ENCODE data around the gene DNAJC22. TPM values are rescaled to one million over a fixed set of nuclear protein-coding genes. Genes with fewer than 3 reads are reported as not detected.
A peak's percentile ranks its signal among the peaks of the same experiment; 100 is the strongest.

The DNAJC22 gene
- total RNA-seq, 2 donors from 2014 or later = 0.68 to 1.5 TPM

- Histone ChIP-seq H3K9me3 (no peaks in the 10 kb centered on the region), H3K4me3 (no peak overlapping the region), H3K27me3 (replicated peaks; ENCODE audit: insufficient read depth) (no peaks in the 10 kb centered on the region), H3K4me1 (ENCODE audit: control insufficient read depth in 1 of 2, low read depth in 2 of 2) (peaks cover 6 to 9% of the 10 kb centered on the region in 2 donors), H3K27ac (no peak overlapping the region), H3K36me3 (no peaks in the 10 kb centered on the region)
- ATAC-seq (ENCODE audit: insufficient number of reproducible peaks, low FRiP score, low read depth) = no peak
- TF ChIP-seq CTCF (IDR thresholded peaks at IDR 0.05) = no peak
- no peak for DNase-seq (ENCODE audit: low spot score)
Observed at GRCh38 chr12:49327887-49328286, 18.8 kb upstream of the DNAJC22 start.

- Histone ChIP-seq H3K9me3 (no peaks in the 10 kb centered on the region), H3K27ac (no peak overlapping the region), H3K4me1 (ENCODE audit: control insufficient read depth in 1 of 2, low read depth in 2 of 2) (peaks cover 0 to 1% of the 10 kb centered on the region in 2 donors), H3K27me3 (replicated peaks; ENCODE audit: insufficient read depth) (no peaks in the 10 kb centered on the region), H3K4me3 (no peak overlapping the region), H3K36me3 (no peaks in the 10 kb centered on the region)
- ATAC-seq (ENCODE audit: insufficient number of reproducible peaks, low FRiP score, low read depth) (no peak), DNase-seq (ENCODE audit: low spot score) (no peak)
- no peak for TF ChIP-seq CTCF (IDR thresholded peaks at IDR 0.05)
Observed at GRCh38 chr12:49328816-49329215, 17.9 kb upstream of the DNAJC22 start.

- Histone ChIP-seq H3K4me3 (no peak overlapping the region), H3K9me3 (no peaks in the 10 kb centered on the region), H3K27ac (no peak overlapping the region), H3K36me3 (no peaks in the 10 kb centered on the region), H3K4me1 (ENCODE audit: control insufficient read depth in 1 of 2, low read depth in 2 of 2) (no peaks in the 10 kb centered on the region), H3K27me3 (replicated peaks; ENCODE audit: insufficient read depth) (no peaks in the 10 kb centered on the region)
- ATAC-seq (ENCODE audit: insufficient number of reproducible peaks, low FRiP score, low read depth) = no peak
- DNase-seq (ENCODE audit: low spot score) = no peak
- TF ChIP-seq CTCF (IDR thresholded peaks at IDR 0.05) = no peak
Observed at GRCh38 chr12:49330032-49330619, 16.6 kb upstream of the DNAJC22 start.

GRCh38 chr12:49330631-49331379 lies 15.9 kb upstream of the DNAJC22 start:
- Histone ChIP-seq H3K9me3 (no peaks in the 10 kb centered on the region), H3K4me1 (ENCODE audit: control insufficient read depth in 1 of 2, low read depth in 2 of 2) (no peaks in the 10 kb centered on the region), H3K36me3 (no peaks in the 10 kb centered on the region), H3K4me3 (no peak overlapping the region), H3K27ac (no peak overlapping the region), H3K27me3 (replicated peaks; ENCODE audit: insufficient read depth) (no peaks in the 10 kb centered on the region)
- DNase-seq (ENCODE audit: low spot score) (no peak), ATAC-seq (ENCODE audit: insufficient number of reproducible peaks, low FRiP score, low read depth) (no peak)
- no peak for TF ChIP-seq CTCF (IDR thresholded peaks at IDR 0.05)

GRCh38 chr12:49331380-49332222 lies 15.1 kb upstream of the DNAJC22 start:
- no peaks in the 10 kb centered on the region for H3K9me3 ChIP-seq
- peaks cover 0 to under 1% of the 10 kb centered on the region in 2 donors for H3K4me1 ChIP-seq (ENCODE audit: control insufficient read depth in 1 of 2, low read depth in 2 of 2)
- peak; percentile 53 for ATAC-seq (ENCODE audit: insufficient number of reproducible peaks, low FRiP score, low read depth)
- peak; percentile 72 for TF ChIP-seq CTCF (IDR thresholded peaks at IDR 0.05)
- peaks cover 6% of the 10 kb centered on the region for H3K27me3 ChIP-seq (replicated peaks; ENCODE audit: insufficient read depth)
- H3K4me3 ChIP-seq = no peak overlapping the region
- H3K36me3 ChIP-seq = no peaks in the 10 kb centered on the region
- no peak for DNase-seq (ENCODE audit: low spot score)
- H3K27ac ChIP-seq = no peak overlapping the region
